ENCODE measurements around the gene UNC5B. TPM values are rescaled to one million over a fixed set of nuclear protein-coding genes. Genes with fewer than 3 reads are reported as not detected.

Gene UNC5B
- total RNA-seq, 1 experiment from 2014 or later, result 49.6 TPM

GRCh38 chr10:71210542-71210871 lies 1.9 kb upstream of the UNC5B start:
- Mint-ChIP-seq H3K27me3 (ENCODE audit: low read depth) (peaks cover 46% of the 10 kb centered on the region), H3K4me3 (no peak overlapping the region), H3K4me1 (peaks cover 38% of the 10 kb centered on the region), H3K27ac (no peak overlapping the region), H3K9me3 (no peaks in the 10 kb centered on the region), H3K36me3 (no peaks in the 10 kb centered on the region)
- TF ChIP-seq JAZF1 (CRISPR knock-in tag; IDR thresholded peaks at IDR 0.05), result no peak
- TF ChIP-seq ZNF232 (CRISPR knock-in tag; IDR thresholded peaks at IDR 0.05), result no peak
- TF ChIP-seq ZNF671 (CRISPR knock-in tag; IDR thresholded peaks at IDR 0.05), result no peak
- no peak for TF ChIP-seq NR3C1 (CRISPR knock-in tag; conservative IDR thresholded peaks at IDR 0.05; ENCODE audit: low read depth)
- TF ChIP-seq CTCF (IDR thresholded peaks at IDR 0.05), result no peak
- no peak for TF ChIP-seq CREM (CRISPR knock-in tag; IDR thresholded peaks at IDR 0.05)
- no peak for TF ChIP-seq NFYB (CRISPR knock-in tag; conservative IDR thresholded peaks at IDR 0.05; ENCODE audit: low read depth)
- TF ChIP-seq ZBTB21 (CRISPR knock-in tag; IDR thresholded peaks at IDR 0.05; ENCODE audit: borderline replicate concordance), result no peak
- TF ChIP-seq ATF1 (CRISPR knock-in tag; IDR thresholded peaks at IDR 0.05), result no peak
- TF ChIP-seq MLX (CRISPR knock-in tag; IDR thresholded peaks at IDR 0.05), result no peak
- no peak for TF ChIP-seq MAX (CRISPR knock-in tag; IDR thresholded peaks at IDR 0.05)
- TF ChIP-seq ZNF512 (CRISPR knock-in tag; IDR thresholded peaks at IDR 0.05; ENCODE audit: borderline replicate concordance), result no peak
- TF ChIP-seq SP1 (CRISPR knock-in tag; conservative IDR thresholded peaks at IDR 0.05), result no peak
- no peak for TF ChIP-seq CDX4 (CRISPR knock-in tag; IDR thresholded peaks at IDR 0.05; ENCODE audit: borderline replicate concordance)
- no peak for TF ChIP-seq KAT7 (CRISPR knock-in tag; IDR thresholded peaks at IDR 0.05; ENCODE audit: borderline replicate concordance)
- no peak for TF ChIP-seq ZNF423 (CRISPR knock-in tag; IDR thresholded peaks at IDR 0.05)
- no peak for TF ChIP-seq OVOL2 (CRISPR knock-in tag; IDR thresholded peaks at IDR 0.05; ENCODE audit: borderline replicate concordance)
- TF ChIP-seq ETV6 (CRISPR knock-in tag; IDR thresholded peaks at IDR 0.05), result no peak
- POLR2A ChIA-PET, result no interaction called here
- ATAC-seq (no peak), DNase-seq (ENCODE audit: low spot score) (no peak)
- CTCF ChIA-PET, result interaction anchor here (1.1 to 3.5 kb wide), 4 partner anchors 53 to 308 kb away, joined by 3 to 16 read pairs (median 4); no protein-coding TSS in a partner anchor

- ATAC-seq (no peak), DNase-seq (ENCODE audit: low spot score) (no peak)
- no peaks in the 10 kb centered on the region for H3K9me3 Mint-ChIP-seq
- H3K27ac Mint-ChIP-seq, result no peak overlapping the region
- no peak overlapping the region for H3K4me3 Mint-ChIP-seq
- H3K4me1 Mint-ChIP-seq, result peaks cover 43% of the 10 kb centered on the region
- TF ChIP-seq ATF2 (CRISPR knock-in tag; IDR thresholded peaks at IDR 0.05; ENCODE audit: borderline replicate concordance, low read depth) (no peak), E2F1 (CRISPR knock-in tag; IDR thresholded peaks at IDR 0.05) (no peak), USF2 (CRISPR knock-in tag; IDR thresholded peaks at IDR 0.05) (no peak), CBFB (CRISPR knock-in tag; IDR thresholded peaks at IDR 0.05; ENCODE audit: low read depth) (no peak), ZNF532 (CRISPR knock-in tag; IDR thresholded peaks at IDR 0.05; ENCODE audit: borderline replicate concordance) (no peak)
- H3K36me3 Mint-ChIP-seq, result no peaks in the 10 kb centered on the region
- ChIA-PET POLR2A (interaction anchor here (1.3 kb wide), 1 partner anchor 59 kb away, joined by 3 read pairs; no protein-coding TSS in a partner anchor), CTCF (interaction anchor here (1.1 to 3.5 kb wide), 5 partner anchors 30 to 308 kb away, joined by 3 to 16 read pairs (median 4); no protein-coding TSS in a partner anchor)
- peaks cover 46% of the 10 kb centered on the region for H3K27me3 Mint-ChIP-seq (ENCODE audit: low read depth)
Observed at GRCh38 chr10:71211053-71211452, 1.3 kb upstream of the UNC5B start.

All from WTC11 (cell line).